Thoracic aorta (tissue), 2 donors: ENCODE results near the gene STT3B. TPM values are rescaled to one million over a fixed set of nuclear protein-coding genes. Genes with fewer than 3 reads are reported as not detected.

Experiments
- ATAC-seq: fragments of 150-250 bp; one replicate; pipeline ENCODE4 v1.8.0; 2017; ENCODE audit warnings: low read depth; ENCODE audit not compliant: insufficient number of reproducible peaks, low FRiP score
- DNase-seq: peaks from one replicate; pipeline ENCODE4 v3.0.0-alpha.2; 2020; ENCODE audit warnings: low spot score
- H3K27ac ChIP-seq, 2 donors: fragments of 200-600 bp; sonication (generic); 1 replicate in 1 of 2; 2 replicates in 1 of 2; pipeline ENCODE4 v1.5.1; 2016; ENCODE audit warnings: mild to moderate bottlenecking in 2 of 2, moderate library complexity in 2 of 2
- H3K27me3 ChIP-seq: fragments of 200-600 bp; sonication (generic); replicated peaks from 2 replicates; pipeline ENCODE4 v1.6.0; 2016; ENCODE audit warnings: mild to moderate bottlenecking; ENCODE audit not compliant: insufficient read depth
- H3K36me3 ChIP-seq: fragments of 200-600 bp; sonication (generic); one replicate; pipeline ENCODE4 v1.5.1; 2016
- H3K4me1 ChIP-seq, 2 donors: fragments of 200-600 bp; sonication (generic); 1 replicate in 1 of 2; 2 replicates in 1 of 2; pipeline versions ENCODE4 v1.5.1 to v1.6.0; 2016; ENCODE audit warnings: low read depth in 2 of 2, mild to moderate bottlenecking in 1 of 2; ENCODE audit not compliant: control insufficient read depth in 1 of 2
- H3K4me3 ChIP-seq: fragments of 200-600 bp; sonication (generic); 2 replicates; pipeline ENCODE4 v1.5.1; 2016; ENCODE audit warnings: mild to moderate bottlenecking
- H3K9me3 ChIP-seq: fragments of 200-600 bp; sonication (generic); 2 replicates; pipeline ENCODE4 v1.5.1; 2016
- total RNA-seq, 2 donors: library from RNA; depleted of rRNA; stranded (reverse); fragments of >200 nt; gene quantifications; one replicate each; pipeline versions ENCODE4 v1.1.0 to v1.2.3, GENCODE V29; 2016
- TF ChIP-seq, protein P1 (sequence below): fragments of 200-600 bp; sonication (generic); IDR thresholded peaks from one replicate; pipeline ENCODE4 v1.5.1; 2019; ENCODE audit warnings: antibody characterized with exemption

The STT3B gene
- total RNA-seq, 2 donors from 2014 or later = 99.0 to 126 TPM

DNA sequence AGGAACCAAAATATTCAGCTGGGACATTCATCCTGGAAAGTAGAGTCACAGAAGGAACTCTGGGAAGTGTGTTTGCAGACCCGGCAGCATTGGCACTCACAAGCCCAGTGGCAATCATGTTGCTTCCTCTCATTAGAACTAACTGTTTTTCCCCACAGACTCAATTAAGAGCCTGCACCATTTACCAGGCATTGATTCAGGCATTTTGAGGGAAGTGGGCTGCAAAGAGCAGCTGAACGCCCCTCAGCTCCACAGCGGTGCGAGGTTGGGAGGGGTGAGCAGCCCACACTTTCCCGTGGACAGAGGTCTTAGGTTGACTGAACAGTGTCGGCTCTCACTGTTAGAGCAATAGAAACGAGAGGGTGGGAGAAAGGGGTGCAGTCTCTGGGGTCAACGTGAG, 143.8 kb downstream of the STT3B start:
- H3K4me1 ChIP-seq = peaks cover 0 to 11% of the 10 kb centered on the region in 2 donors
- TF ChIP-seq, protein P1, sequence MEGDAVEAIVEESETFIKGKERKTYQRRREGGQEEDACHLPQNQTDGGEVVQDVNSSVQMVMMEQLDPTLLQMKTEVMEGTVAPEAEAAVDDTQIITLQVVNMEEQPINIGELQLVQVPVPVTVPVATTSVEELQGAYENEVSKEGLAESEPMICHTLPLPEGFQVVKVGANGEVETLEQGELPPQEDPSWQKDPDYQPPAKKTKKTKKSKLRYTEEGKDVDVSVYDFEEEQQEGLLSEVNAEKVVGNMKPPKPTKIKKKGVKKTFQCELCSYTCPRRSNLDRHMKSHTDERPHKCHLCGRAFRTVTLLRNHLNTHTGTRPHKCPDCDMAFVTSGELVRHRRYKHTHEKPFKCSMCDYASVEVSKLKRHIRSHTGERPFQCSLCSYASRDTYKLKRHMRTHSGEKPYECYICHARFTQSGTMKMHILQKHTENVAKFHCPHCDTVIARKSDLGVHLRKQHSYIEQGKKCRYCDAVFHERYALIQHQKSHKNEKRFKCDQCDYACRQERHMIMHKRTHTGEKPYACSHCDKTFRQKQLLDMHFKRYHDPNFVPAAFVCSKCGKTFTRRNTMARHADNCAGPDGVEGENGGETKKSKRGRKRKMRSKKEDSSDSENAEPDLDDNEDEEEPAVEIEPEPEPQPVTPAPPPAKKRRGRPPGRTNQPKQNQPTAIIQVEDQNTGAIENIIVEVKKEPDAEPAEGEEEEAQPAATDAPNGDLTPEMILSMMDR = no peak
- H3K36me3 ChIP-seq = no peaks in the 10 kb centered on the region

DNA sequence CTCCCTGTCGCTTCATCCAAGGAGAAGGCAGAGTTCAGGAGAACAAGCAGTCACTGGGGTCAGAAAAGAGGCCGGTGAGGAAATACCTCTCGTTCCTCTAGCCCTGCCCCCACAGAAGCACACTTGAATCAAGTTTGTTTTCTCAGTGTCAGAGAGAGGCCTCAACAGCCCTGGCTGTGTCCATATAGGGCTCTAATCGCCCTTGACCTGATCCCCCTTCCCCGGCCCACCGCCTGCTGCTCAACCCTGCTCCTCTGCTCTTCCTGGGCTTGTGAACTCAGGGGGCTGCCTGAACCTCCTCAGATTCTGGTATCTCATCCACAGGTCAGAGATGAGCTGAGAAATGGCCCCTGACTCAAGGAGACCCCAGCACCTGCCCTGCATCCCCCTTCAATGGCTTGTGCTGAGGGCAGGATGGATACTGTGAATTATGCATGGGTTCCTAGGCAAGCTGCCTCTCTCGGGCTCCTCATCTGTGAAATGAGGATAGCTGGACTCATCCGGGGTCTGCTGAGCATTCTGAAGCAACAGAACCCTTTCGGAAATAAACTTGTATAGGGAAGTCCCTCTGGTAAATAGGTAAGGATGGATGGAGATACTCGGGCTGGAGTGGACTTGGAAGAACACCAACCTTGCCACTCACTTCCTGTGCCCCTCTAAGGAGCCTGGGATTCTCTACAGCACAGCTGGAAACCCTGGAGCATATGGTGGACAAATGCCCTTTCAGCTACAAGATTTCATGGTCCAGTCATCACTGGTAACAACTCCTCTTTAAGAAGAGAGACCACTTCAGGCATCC, 147.5 kb downstream of the STT3B start:
- H3K4me1 ChIP-seq = peaks cover 0 to 11% of the 10 kb centered on the region in 2 donors
- ATAC-seq (no peak), DNase-seq (no peak)
- no peaks in the 10 kb centered on the region for H3K27me3 ChIP-seq
- H3K9me3 ChIP-seq = no peaks in the 10 kb centered on the region
- TF ChIP-seq, protein P1 = no peak
- H3K4me3 ChIP-seq = no peak overlapping the region
- H3K36me3 ChIP-seq = no peaks in the 10 kb centered on the region
- H3K27ac ChIP-seq = no peak overlapping the region

More for the DNA sequence above, 143.8 kb downstream of the STT3B start:
- no peak overlapping the region for H3K27ac ChIP-seq
- no peak for ATAC-seq
- H3K4me3 ChIP-seq = no peak overlapping the region
- H3K27me3 ChIP-seq = no peaks in the 10 kb centered on the region
- DNase-seq = no peak
- H3K9me3 ChIP-seq = no peaks in the 10 kb centered on the region
